DMS 273 treated with DMSO at 0.1 percent for 48 hours (cell line): ENCODE results near the gene IL20RB.

ENCODE experiments used
- DNase-seq: peaks from one replicate; lab custom pipeline; 2025; lab: John Stamatoyannopoulos, UW

The IL20RB gene

GRCh38 chr3:137039570-137039969 is 81.8 kb downstream of the IL20RB start:
- DNase-seq, result no peak

- no peak for DNase-seq
These were observed 83.5 kb downstream of the IL20RB start for GRCh38 chr3:137041251-137041650.

GRCh38 chr3:137041686-137042085 is 83.9 kb downstream of the IL20RB start:
- DNase-seq, result no peak

- no peak for DNase-seq
These were observed 89.0 kb downstream of the IL20RB start for GRCh38 chr3:137046747-137047146.

GRCh38 chr3:137047240-137047639 is 89.5 kb downstream of the IL20RB start:
- DNase-seq, result no peak

GRCh38 chr3:137050281-137050680 is 92.5 kb downstream of the IL20RB start:
- no peak for DNase-seq

GRCh38 chr3:137052298-137052697 is 94.5 kb downstream of the IL20RB start:
- no peak for DNase-seq
